ENCODE measurements around the gene MEI4.

MEI4 gene

GRCh38 chr6:77834591-77834996 is 181.8 kb downstream of the MEI4 start:
- no peak overlapping the region for H3K4me3 ChIP-seq (ENCODE audit: low read length)
- TF ChIP-seq, protein P1, sequence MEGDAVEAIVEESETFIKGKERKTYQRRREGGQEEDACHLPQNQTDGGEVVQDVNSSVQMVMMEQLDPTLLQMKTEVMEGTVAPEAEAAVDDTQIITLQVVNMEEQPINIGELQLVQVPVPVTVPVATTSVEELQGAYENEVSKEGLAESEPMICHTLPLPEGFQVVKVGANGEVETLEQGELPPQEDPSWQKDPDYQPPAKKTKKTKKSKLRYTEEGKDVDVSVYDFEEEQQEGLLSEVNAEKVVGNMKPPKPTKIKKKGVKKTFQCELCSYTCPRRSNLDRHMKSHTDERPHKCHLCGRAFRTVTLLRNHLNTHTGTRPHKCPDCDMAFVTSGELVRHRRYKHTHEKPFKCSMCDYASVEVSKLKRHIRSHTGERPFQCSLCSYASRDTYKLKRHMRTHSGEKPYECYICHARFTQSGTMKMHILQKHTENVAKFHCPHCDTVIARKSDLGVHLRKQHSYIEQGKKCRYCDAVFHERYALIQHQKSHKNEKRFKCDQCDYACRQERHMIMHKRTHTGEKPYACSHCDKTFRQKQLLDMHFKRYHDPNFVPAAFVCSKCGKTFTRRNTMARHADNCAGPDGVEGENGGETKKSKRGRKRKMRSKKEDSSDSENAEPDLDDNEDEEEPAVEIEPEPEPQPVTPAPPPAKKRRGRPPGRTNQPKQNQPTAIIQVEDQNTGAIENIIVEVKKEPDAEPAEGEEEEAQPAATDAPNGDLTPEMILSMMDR (conservative IDR thresholded peaks at IDR 0.05; ENCODE audit: low read length), result no peak
- DNase-seq (ENCODE audit: low read depth), result no peak

GRCh38 chr6:77837034-77837784 is 184.4 kb downstream of the MEI4 start:
- DNase-seq (ENCODE audit: low read depth), result no peak
- TF ChIP-seq, protein P1 (conservative IDR thresholded peaks at IDR 0.05; ENCODE audit: low read length), result no peak
- H3K4me3 ChIP-seq (ENCODE audit: low read length), result no peak overlapping the region

GRCh38 chr6:77839292-77839691 is 186.5 kb downstream of the MEI4 start:
- no peak for DNase-seq (ENCODE audit: low read depth)
- H3K4me3 ChIP-seq (ENCODE audit: low read length), result no peak overlapping the region

DNA sequence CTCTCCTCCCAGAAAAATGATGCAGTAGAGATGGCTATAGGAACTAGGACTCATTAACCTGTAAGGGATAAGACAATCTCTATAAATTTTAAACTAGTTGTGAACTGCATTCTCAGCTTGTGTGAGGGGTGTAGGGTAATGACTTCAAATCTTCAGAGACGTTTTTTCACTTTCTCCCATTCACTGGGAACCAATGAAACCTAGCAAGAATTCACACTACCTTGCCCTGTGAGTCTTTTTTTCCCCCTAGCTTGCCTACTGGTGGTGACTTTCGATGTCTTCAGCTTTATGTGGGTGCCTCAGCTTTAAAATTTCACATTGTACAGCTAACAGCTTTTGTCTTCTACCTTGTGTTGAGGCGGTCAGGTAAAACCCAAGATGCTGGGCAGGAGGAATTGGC is 192.0 kb downstream of the MEI4 start:
- TF ChIP-seq, protein P1 (conservative IDR thresholded peaks at IDR 0.05; ENCODE audit: low read length), result no peak
- DNase-seq (ENCODE audit: low read depth), result no peak
- H3K4me3 ChIP-seq (ENCODE audit: low read length), result no peak overlapping the region

More at GRCh38 chr6:77839292-77839691, 186.5 kb downstream of the MEI4 start:
- TF ChIP-seq, protein P1 (conservative IDR thresholded peaks at IDR 0.05; ENCODE audit: low read length), result no peak

- H3K4me3 ChIP-seq (ENCODE audit: low read length), result no peak overlapping the region
- TF ChIP-seq, protein P1 (conservative IDR thresholded peaks at IDR 0.05; ENCODE audit: low read length), result no peak
- DNase-seq (ENCODE audit: low read depth), result no peak
Observed at GRCh38 chr6:77853401-77853800, 200.6 kb downstream of the MEI4 start.

DNA sequence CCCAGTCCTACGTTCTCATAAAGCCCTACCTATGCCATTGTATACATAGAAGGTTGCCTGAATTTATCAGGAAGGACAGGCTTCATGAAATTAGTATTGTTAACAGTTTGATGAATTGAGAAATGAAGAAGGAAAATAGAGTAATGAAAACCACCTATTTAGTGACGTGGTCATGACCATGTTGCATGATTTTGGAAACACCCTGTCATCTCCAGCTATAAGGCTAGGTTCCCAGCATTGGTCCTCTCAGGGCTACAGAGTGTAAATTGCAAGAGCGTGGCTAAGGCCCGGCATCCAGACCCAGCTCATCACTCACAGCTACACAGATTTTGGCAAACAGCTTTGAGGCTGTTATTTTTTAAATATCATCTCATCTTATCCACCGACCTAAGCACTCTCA is 203.6 kb downstream of the MEI4 start:
- no peak for DNase-seq (ENCODE audit: low read depth)
- no peak overlapping the region for H3K4me3 ChIP-seq (ENCODE audit: low read length)
- TF ChIP-seq, protein P1 (conservative IDR thresholded peaks at IDR 0.05; ENCODE audit: low read length), result no peak

- no peak for DNase-seq (ENCODE audit: low read depth)
- TF ChIP-seq, protein P1 (conservative IDR thresholded peaks at IDR 0.05; ENCODE audit: low read length), result no peak
- H3K4me3 ChIP-seq (ENCODE audit: low read length), result no peak overlapping the region
Observed at GRCh38 chr6:77857421-77857820, 204.6 kb downstream of the MEI4 start.

Measured in AG10803 (cell line).